ENCODE data around the gene HSPA4L. TPM values are rescaled to one million over a fixed set of nuclear protein-coding genes. Genes with fewer than 3 reads are reported as not detected.

The HSPA4L gene
- total and polyA plus RNA-seq, 2 donors (not counting 1 experiment from before 2014, with no cell fraction given), result not detected

DNA sequence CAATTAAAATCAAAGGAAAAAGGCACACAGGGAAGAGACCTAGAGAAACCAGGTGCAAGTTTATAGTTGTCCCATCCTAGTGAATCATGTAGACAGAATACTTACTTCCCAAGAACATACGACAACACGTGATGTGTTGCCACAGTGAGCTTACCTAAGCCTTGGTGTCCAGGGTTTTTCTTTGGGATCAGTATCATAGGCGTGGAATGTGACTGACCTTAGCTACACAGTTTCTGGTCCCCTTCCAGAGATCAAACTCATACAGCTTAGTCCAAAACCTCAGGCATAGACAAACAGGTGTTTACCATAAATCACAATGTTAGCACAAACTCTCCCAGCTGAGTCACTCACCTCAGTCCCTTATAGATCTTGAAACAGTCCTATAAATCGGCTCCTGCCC is 34.2 kb upstream of the HSPA4L start:
- no peak overlapping the region for H3K4me3 ChIP-seq (ENCODE audit: control extremely low read depth in 1 of 5, extremely low read depth in 1 of 5, insufficient read depth in 1 of 5, low read depth in 2 of 5, low read length in 4 of 5)
- Mint-ChIP-seq H3K4me1 (no peaks in the 10 kb centered on the region), H3K4me3 (no peak overlapping the region), H3K27me3 (peaks cover 12% of the 10 kb centered on the region), H3K9me3 (ENCODE audit: insufficient read depth) (no peaks in the 10 kb centered on the region), H3K27ac (no peak overlapping the region)
- DNase-seq (no peak), ATAC-seq (ENCODE audit: low read depth) (no peak)
- peaks cover 2 to 10% (median 10%) of the 10 kb centered on the region in 3 donors for H3K9me3 ChIP-seq (ENCODE audit: control extremely low read depth in 1 of 3, control insufficient read depth in 2 of 3, insufficient read depth in 1 of 3, low read length in 2 of 3)
- POLR2A ChIA-PET, result no interaction called here
- H3K9ac ChIP-seq (ENCODE audit: low read length), result no peak overlapping the region
- H3K4me1 ChIP-seq (ENCODE audit: control insufficient read depth in 2 of 2, insufficient read depth in 2 of 2, low read length in 2 of 2), result no peaks in the 10 kb centered on the region
- no peak for TF ChIP-seq EZH2 (IDR thresholded peaks at IDR 0.05; ENCODE audit: borderline replicate concordance, insufficient read depth, low read depth, low read length, poor library complexity, severe bottlenecking)
- TF ChIP-seq, protein P1, sequence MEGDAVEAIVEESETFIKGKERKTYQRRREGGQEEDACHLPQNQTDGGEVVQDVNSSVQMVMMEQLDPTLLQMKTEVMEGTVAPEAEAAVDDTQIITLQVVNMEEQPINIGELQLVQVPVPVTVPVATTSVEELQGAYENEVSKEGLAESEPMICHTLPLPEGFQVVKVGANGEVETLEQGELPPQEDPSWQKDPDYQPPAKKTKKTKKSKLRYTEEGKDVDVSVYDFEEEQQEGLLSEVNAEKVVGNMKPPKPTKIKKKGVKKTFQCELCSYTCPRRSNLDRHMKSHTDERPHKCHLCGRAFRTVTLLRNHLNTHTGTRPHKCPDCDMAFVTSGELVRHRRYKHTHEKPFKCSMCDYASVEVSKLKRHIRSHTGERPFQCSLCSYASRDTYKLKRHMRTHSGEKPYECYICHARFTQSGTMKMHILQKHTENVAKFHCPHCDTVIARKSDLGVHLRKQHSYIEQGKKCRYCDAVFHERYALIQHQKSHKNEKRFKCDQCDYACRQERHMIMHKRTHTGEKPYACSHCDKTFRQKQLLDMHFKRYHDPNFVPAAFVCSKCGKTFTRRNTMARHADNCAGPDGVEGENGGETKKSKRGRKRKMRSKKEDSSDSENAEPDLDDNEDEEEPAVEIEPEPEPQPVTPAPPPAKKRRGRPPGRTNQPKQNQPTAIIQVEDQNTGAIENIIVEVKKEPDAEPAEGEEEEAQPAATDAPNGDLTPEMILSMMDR (IDR thresholded peaks at IDR 0.05), result no peak
- H3K27ac ChIP-seq (ENCODE audit: low read length in 2 of 2), result no peak overlapping the region
- intact Hi-C loops (cut with micrococcal nuclease), result no loop called here
- no peaks in the 10 kb centered on the region for H3K79me2 ChIP-seq (ENCODE audit: control insufficient read depth, insufficient read depth, low read length)
- no peaks in the 10 kb centered on the region for H3K27me3 ChIP-seq (replicated peaks in 1 of 4; ENCODE audit: control extremely low read depth in 1 of 4, control insufficient read depth in 3 of 4, insufficient read depth in 4 of 4, low read length in 3 of 4)
- CTCF ChIA-PET, result no interaction called here
- no peaks in the 10 kb centered on the region for H3K36me3 ChIP-seq (replicated peaks in 1 of 2; ENCODE audit: control extremely low read depth in 1 of 2, control insufficient read depth in 1 of 2, extremely low read depth in 1 of 2, insufficient read depth in 2 of 2, low read length in 1 of 2)
- H3K4me2 ChIP-seq (replicated peaks; ENCODE audit: low read depth, low read length, poor library complexity, severe bottlenecking), result no peak overlapping the region
- 96% methylated on average over 4 of the region's 4 CpGs for WGBS (ENCODE audit: insufficient coverage)
- no peak overlapping the region for H2AFZ ChIP-seq (ENCODE audit: insufficient read depth, low read depth, low read length, poor library complexity, severe bottlenecking)
- H4K20me1 ChIP-seq (ENCODE audit: control insufficient read depth, insufficient read depth, low read length, poor library complexity, severe bottlenecking), result no peaks in the 10 kb centered on the region

DNA sequence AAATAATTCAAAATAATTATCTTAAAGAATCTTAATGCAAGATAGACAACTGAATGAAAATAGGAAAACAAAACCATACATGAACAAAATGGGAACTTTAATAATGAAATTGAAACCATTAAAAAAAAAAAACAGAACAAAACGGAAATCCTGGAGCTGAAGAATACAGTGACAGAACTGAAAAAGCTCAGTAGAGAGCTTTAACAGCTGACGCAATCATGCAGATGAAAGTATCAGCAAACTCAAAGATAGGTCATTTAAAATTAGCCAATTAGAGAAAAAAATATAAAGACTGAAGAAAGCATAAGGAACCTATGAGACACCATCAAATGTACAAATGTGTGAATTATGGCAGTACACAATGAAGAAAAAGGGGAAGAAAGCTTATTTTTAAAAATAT is 33.2 kb upstream of the HSPA4L start:
- H3K9ac ChIP-seq (ENCODE audit: low read length), result no peak overlapping the region
- H3K36me3 ChIP-seq (replicated peaks in 1 of 2; ENCODE audit: control extremely low read depth in 1 of 2, control insufficient read depth in 1 of 2, extremely low read depth in 1 of 2, insufficient read depth in 2 of 2, low read length in 1 of 2), result no peaks in the 10 kb centered on the region
- no peak overlapping the region for H3K4me3 ChIP-seq (ENCODE audit: control extremely low read depth in 1 of 5, extremely low read depth in 1 of 5, insufficient read depth in 1 of 5, low read depth in 2 of 5, low read length in 4 of 5)
- intact Hi-C loops (cut with micrococcal nuclease), result no loop called here
- POLR2A ChIA-PET, result no interaction called here
- peaks cover 2 to 10% (median 10%) of the 10 kb centered on the region in 3 donors for H3K9me3 ChIP-seq (ENCODE audit: control extremely low read depth in 1 of 3, control insufficient read depth in 2 of 3, insufficient read depth in 1 of 3, low read length in 2 of 3)
- H3K4me1 ChIP-seq (ENCODE audit: control insufficient read depth in 2 of 2, insufficient read depth in 2 of 2, low read length in 2 of 2), result no peaks in the 10 kb centered on the region
- ATAC-seq (ENCODE audit: low read depth) (no peak), DNase-seq (no peak)
- WGBS (ENCODE audit: insufficient coverage), result 100% methylated on average over 1 of the region's 2 CpGs
- H3K4me2 ChIP-seq (replicated peaks; ENCODE audit: low read depth, low read length, poor library complexity, severe bottlenecking), result no peak overlapping the region
- Mint-ChIP-seq H3K27ac (no peak overlapping the region), H3K4me3 (no peak overlapping the region), H3K4me1 (no peaks in the 10 kb centered on the region), H3K27me3 (peaks cover 12% of the 10 kb centered on the region), H3K9me3 (ENCODE audit: insufficient read depth) (no peaks in the 10 kb centered on the region)
- H3K79me2 ChIP-seq (ENCODE audit: control insufficient read depth, insufficient read depth, low read length), result no peaks in the 10 kb centered on the region
- CTCF ChIA-PET, result no interaction called here
- H3K27ac ChIP-seq (ENCODE audit: low read length in 2 of 2), result no peak overlapping the region
- H2AFZ ChIP-seq (ENCODE audit: insufficient read depth, low read depth, low read length, poor library complexity, severe bottlenecking), result no peak overlapping the region
- no peaks in the 10 kb centered on the region for H3K27me3 ChIP-seq (replicated peaks in 1 of 4; ENCODE audit: control extremely low read depth in 1 of 4, control insufficient read depth in 3 of 4, insufficient read depth in 4 of 4, low read length in 3 of 4)
- H4K20me1 ChIP-seq (ENCODE audit: control insufficient read depth, insufficient read depth, low read length, poor library complexity, severe bottlenecking), result no peaks in the 10 kb centered on the region
- TF ChIP-seq EZH2 (IDR thresholded peaks at IDR 0.05; ENCODE audit: borderline replicate concordance, insufficient read depth, low read depth, low read length, poor library complexity, severe bottlenecking), result no peak
- TF ChIP-seq, protein P1 (IDR thresholded peaks at IDR 0.05), result no peak
